ENCODE data around the gene TIAL1. TPM values are rescaled to one million over a fixed set of nuclear protein-coding genes. Genes with fewer than 3 reads are reported as not detected.

TIAL1 gene
- total RNA-seq, 1 experiment from 2014 or later: 174 TPM

DNA sequence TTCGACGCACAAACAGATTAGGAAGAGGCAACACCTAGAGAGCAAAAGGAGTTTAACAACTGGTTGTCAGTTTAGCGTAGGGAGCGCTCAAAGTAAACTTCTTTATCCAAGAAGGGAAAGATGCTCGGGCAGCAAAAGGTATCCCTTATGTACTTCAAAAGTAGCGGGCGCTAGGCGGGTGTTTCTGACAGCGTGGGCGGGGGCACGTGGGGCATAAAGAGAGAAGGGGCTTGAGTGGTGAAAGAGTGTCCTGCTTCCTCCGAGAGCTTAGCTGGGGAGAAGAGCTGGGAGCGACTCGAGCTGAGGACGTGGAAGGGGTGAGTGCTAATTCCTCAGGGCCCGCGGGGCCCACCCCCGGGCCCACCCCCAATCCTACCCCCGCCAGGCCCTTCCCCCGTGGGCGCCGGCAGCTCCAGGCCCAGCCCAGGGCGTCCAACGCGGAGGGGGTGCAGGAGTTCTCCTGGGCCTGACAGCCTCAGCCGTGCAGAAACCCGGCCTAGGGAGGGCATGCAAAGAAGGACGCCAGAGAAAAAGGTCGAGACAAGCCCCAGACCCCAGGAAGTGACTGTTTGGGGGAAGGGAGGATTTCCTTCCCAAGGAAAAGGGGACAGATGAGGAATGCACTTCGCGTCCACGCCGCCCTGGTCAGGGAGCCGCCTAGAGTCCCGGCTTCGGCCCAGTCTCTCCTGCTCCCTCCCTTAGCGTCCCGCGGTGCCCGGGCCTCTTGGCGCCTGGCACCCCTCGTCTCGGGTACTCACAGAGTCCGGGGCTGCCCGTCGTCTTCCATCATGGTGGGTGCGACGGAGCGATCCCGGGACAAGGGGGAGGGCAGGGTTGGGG is 868 bp downstream of the TIAL1 start:
- intact Hi-C loops (cut with micrococcal nuclease; ENCODE audit: unreplicated experiment): loop anchor here (2.0 to 10.0 kb wide), 2 partner anchors 93 to 279 kb away; partner anchors contain the start of gene MCMBP
- BruUV-seq (replicated peaks): no TSS peak

DNA sequence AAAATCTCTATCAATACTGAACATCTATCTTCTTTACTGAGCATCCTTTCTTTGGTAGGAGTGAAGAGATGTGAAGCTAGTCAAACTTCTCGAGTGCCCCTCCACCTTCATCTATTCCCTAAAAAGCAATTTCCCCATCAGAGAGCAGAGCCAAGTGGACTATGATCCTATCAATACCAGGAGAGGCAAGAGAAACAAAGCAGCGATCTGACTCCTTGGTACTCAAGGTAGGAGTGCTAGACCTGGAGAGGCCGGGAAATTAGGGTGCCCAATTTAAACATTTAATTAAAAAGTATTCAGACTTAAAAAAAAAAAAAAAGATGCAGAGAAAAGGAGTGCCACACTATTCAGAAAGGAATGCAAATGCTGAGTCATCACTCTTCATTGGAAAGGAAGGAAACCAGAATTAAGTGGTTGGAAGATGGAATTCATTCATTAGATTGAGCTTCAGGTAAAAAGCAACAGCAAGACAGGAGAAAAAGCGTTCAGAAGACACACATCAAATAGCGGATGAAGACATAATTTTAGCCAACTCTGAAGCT is 1.6 kb downstream of the TIAL1 start:
- Mint-ChIP-seq H3K27ac (ENCODE audit: unreplicated experiment) (peak overlapping the region; percentile 94), H3K27me3 (ENCODE audit: insufficient read depth, unreplicated experiment) (no peaks in the 10 kb centered on the region), H3K9me3 (ENCODE audit: unreplicated experiment) (no peaks in the 10 kb centered on the region), H3K4me1 (ENCODE audit: low read depth, unreplicated experiment) (peaks cover 23% of the 10 kb centered on the region), H3K36me3 (ENCODE audit: insufficient read depth, unreplicated experiment) (peaks cover 50% of the 10 kb centered on the region), H3K4me3 (ENCODE audit: unreplicated experiment) (peak overlapping the region; percentile 92)
- TSS peak; percentile 42 for BruUV-seq (replicated peaks)
- intact Hi-C loops (cut with micrococcal nuclease; ENCODE audit: unreplicated experiment): loop anchor here (10.0 kb wide), 1 partner anchor 280 kb away; the partner anchor contains the start of gene MCMBP
- H3K4me3 ChIP-seq (ENCODE audit: low read depth, low read length): peak overlapping the region; percentile 98
- H3K27me3 ChIP-seq (replicated peaks; ENCODE audit: control insufficient read depth, insufficient read depth, low read length): no peaks in the 10 kb centered on the region
- CTCF ChIA-PET: interaction anchor here (0.5 to 0.6 kb wide), 2 partner anchors 53 to 208 kb away, joined by 3 read pairs; partner anchors contain the start of gene RGS10
- no peaks in the 10 kb centered on the region for H3K9me3 ChIP-seq
- H3K4me1 ChIP-seq: peaks cover 38% of the 10 kb centered on the region
- no peak for DNase-seq
- POLR2A ChIA-PET: interaction anchor here (0.6 kb wide), 2 partner anchors 56 to 92 kb away, joined by 3 to 4 read pairs; partner anchors contain the start of gene BAG3
- TF ChIP-seq, protein P1, sequence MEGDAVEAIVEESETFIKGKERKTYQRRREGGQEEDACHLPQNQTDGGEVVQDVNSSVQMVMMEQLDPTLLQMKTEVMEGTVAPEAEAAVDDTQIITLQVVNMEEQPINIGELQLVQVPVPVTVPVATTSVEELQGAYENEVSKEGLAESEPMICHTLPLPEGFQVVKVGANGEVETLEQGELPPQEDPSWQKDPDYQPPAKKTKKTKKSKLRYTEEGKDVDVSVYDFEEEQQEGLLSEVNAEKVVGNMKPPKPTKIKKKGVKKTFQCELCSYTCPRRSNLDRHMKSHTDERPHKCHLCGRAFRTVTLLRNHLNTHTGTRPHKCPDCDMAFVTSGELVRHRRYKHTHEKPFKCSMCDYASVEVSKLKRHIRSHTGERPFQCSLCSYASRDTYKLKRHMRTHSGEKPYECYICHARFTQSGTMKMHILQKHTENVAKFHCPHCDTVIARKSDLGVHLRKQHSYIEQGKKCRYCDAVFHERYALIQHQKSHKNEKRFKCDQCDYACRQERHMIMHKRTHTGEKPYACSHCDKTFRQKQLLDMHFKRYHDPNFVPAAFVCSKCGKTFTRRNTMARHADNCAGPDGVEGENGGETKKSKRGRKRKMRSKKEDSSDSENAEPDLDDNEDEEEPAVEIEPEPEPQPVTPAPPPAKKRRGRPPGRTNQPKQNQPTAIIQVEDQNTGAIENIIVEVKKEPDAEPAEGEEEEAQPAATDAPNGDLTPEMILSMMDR (IDR thresholded peaks at IDR 0.05; ENCODE audit: insufficient read depth in 1 of 2, low read depth in 1 of 2, low read length in 1 of 2, severe bottlenecking in 1 of 2, unreplicated experiment in 1 of 2): no peak
- no peaks in the 10 kb centered on the region; the same call in 1 of the 2 replicates for H3K36me3 ChIP-seq (ENCODE audit: control insufficient read depth, insufficient read depth, low read length)

More for the DNA sequence above, 868 bp downstream of the TIAL1 start:
- H3K9me3 Mint-ChIP-seq (ENCODE audit: unreplicated experiment): no peaks in the 10 kb centered on the region
- peak overlapping the region; percentile 92 for H3K4me3 Mint-ChIP-seq (ENCODE audit: unreplicated experiment)
- ChIA-PET CTCF (interaction anchor here (0.5 kb wide), 1 partner anchor 209 kb away, joined by 3 read pairs; no protein-coding TSS in a partner anchor), POLR2A (interaction anchor here (0.6 kb wide), 2 partner anchors 56 to 92 kb away, joined by 3 to 4 read pairs; partner anchors contain the start of gene BAG3)
- H3K4me1 Mint-ChIP-seq (ENCODE audit: low read depth, unreplicated experiment): peaks cover 23% of the 10 kb centered on the region
- H3K4me3 ChIP-seq (ENCODE audit: low read depth, low read length): peak overlapping the region; percentile 98
- peaks cover 45% of the 10 kb centered on the region for H3K36me3 Mint-ChIP-seq (ENCODE audit: insufficient read depth, unreplicated experiment)
- no peaks in the 10 kb centered on the region for H3K9me3 ChIP-seq
- TF ChIP-seq, protein P1 (IDR thresholded peaks at IDR 0.05; ENCODE audit: insufficient read depth in 1 of 2, low read depth in 1 of 2, low read length in 1 of 2, severe bottlenecking in 1 of 2, unreplicated experiment in 1 of 2): no peak
- H3K27me3 Mint-ChIP-seq (ENCODE audit: insufficient read depth, unreplicated experiment): no peaks in the 10 kb centered on the region
- peak in 1 of 2 experiments; percentile 41 for DNase-seq
- H3K27ac Mint-ChIP-seq (ENCODE audit: unreplicated experiment): peak overlapping the region; percentile 94
- H3K4me1 ChIP-seq: peaks cover 38% of the 10 kb centered on the region
- no peaks in the 10 kb centered on the region for H3K36me3 ChIP-seq (ENCODE audit: control insufficient read depth, insufficient read depth, low read length)
- H3K27me3 ChIP-seq (replicated peaks; ENCODE audit: control insufficient read depth, insufficient read depth, low read length): no peaks in the 10 kb centered on the region

DNA sequence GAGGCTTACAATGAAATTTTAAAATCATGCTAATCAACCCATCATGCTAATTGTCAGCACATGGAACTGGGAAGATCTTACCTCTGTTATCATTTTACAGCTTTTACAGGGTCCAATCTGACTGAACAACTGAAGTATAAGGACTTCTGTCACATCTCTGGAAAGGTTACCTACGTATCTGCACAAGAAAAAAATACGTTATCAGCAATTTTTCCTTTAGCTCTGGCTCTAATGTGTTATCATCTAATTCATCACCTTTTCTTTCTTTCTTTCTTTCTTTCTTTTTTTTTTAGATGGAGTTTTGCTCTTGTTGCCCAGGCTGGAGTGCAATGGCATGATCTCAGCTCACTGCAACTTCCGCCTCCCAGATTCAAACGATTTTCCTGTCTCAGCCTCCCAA is 8.7 kb downstream of the TIAL1 start:
- H3K27me3 ChIP-seq (replicated peaks; ENCODE audit: control insufficient read depth, insufficient read depth, low read length): no peaks in the 10 kb centered on the region
- H3K4me3 ChIP-seq (ENCODE audit: low read depth, low read length): no peak overlapping the region
- intact Hi-C loops (cut with micrococcal nuclease; ENCODE audit: unreplicated experiment): no loop called here
- Mint-ChIP-seq H3K9me3 (ENCODE audit: unreplicated experiment) (no peaks in the 10 kb centered on the region), H3K4me3 (ENCODE audit: unreplicated experiment) (no peak overlapping the region), H3K27me3 (ENCODE audit: insufficient read depth, unreplicated experiment) (no peaks in the 10 kb centered on the region), H3K27ac (ENCODE audit: unreplicated experiment) (no peak overlapping the region), H3K36me3 (ENCODE audit: insufficient read depth, unreplicated experiment) (peaks cover 29% of the 10 kb centered on the region), H3K4me1 (ENCODE audit: low read depth, unreplicated experiment) (peaks cover 7% of the 10 kb centered on the region)
- H3K9me3 ChIP-seq: no peaks in the 10 kb centered on the region
- BruUV-seq (replicated peaks): no TSS peak
- DNase-seq: no peak
- ChIA-PET POLR2A (interaction anchor here (1.1 kb wide), 1 partner anchor 63 kb away, joined by 4 read pairs; the partner anchor contains the start of gene BAG3), CTCF (no interaction called here)
- no peaks in the 10 kb centered on the region; the same call in 1 of the 2 replicates for H3K36me3 ChIP-seq (ENCODE audit: control insufficient read depth, insufficient read depth, low read length)
- H3K4me1 ChIP-seq: peaks cover 11% of the 10 kb centered on the region
- TF ChIP-seq, protein P1 (IDR thresholded peaks at IDR 0.05; ENCODE audit: insufficient read depth in 1 of 2, low read depth in 1 of 2, low read length in 1 of 2, severe bottlenecking in 1 of 2, unreplicated experiment in 1 of 2): no peak

All from Caco-2 (cell line).